ENCODE results near the gene MYLK.

DNA sequence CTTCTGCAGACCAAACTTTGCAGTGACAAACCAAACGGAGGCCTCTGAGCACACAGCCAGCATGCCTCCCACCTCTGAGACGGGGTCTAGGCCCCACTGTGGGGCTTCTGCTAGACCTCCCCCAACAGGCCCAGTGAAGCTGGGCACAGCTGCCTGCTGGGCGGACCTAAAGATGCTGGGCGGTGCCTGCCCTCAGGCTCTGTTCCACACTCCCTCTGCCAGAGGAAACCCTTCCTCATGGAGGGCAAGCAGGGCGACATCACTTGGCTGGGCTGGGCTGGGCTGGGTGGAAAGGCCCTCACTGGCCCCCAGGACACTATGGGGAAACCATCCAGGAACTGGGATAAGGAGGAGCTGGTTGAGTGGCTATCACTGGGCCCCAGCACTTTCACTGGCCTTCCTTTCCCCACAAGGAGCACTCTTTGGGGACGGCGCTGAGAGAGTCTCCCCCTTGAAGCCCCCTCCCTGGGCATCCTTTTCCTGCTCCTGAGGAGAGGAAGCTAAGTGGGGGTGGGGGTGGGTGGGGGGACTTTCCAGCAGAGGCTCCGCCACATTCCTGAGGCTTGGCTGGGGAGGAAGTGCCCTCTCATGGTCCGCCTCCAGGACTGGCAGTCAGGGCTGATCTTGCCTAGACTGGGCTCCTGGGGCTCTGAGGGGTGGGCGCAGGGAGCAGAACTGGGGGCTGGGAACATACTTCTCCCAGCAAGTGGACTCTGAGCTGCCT lies 201.2 kb downstream of the MYLK start:
- TF ChIP-seq CTCF (optimal IDR thresholded peaks at IDR 0.05 in 1 of 3, IDR thresholded peaks at IDR 0.05 in 1 of 3, conservative IDR thresholded peaks at IDR 0.05 in 1 of 3; ENCODE audit: extremely low read depth in 1 of 3, insufficient read depth in 2 of 3, low read length in 3 of 3) (no peak), EZH2 (IDR thresholded peaks at IDR 0.05; ENCODE audit: low read length) (no peak)

Data from keratinocyte (primary cell).